ENCODE results near the gene NINL.

Gene NINL

DNA sequence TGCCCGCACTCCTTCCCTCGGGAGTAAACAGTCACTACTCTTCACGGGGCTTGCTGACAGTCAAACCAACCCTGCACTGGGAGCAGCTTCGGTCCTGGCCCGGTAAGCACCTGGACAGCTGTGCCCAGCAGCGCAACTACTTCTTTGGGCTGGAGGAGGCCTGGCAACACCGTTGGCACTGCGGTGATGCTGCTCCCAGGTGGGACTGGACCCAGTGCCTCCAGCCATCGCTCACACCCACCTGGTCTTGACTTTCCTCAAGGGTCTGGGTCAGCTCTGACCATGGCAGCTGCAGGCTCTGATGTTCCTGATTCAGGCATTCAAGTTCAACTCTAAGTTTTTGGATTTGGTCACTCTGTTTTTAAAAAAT is 124.1 kb downstream of the NINL start:
- H3K27ac ChIP-seq = no peak overlapping the region
- H3K4me3 ChIP-seq = no peak overlapping the region
- TF ChIP-seq CTCF (IDR thresholded peaks at IDR 0.05) = no peak
- no peak for DNase-seq (ENCODE audit: low spot score)

DNA sequence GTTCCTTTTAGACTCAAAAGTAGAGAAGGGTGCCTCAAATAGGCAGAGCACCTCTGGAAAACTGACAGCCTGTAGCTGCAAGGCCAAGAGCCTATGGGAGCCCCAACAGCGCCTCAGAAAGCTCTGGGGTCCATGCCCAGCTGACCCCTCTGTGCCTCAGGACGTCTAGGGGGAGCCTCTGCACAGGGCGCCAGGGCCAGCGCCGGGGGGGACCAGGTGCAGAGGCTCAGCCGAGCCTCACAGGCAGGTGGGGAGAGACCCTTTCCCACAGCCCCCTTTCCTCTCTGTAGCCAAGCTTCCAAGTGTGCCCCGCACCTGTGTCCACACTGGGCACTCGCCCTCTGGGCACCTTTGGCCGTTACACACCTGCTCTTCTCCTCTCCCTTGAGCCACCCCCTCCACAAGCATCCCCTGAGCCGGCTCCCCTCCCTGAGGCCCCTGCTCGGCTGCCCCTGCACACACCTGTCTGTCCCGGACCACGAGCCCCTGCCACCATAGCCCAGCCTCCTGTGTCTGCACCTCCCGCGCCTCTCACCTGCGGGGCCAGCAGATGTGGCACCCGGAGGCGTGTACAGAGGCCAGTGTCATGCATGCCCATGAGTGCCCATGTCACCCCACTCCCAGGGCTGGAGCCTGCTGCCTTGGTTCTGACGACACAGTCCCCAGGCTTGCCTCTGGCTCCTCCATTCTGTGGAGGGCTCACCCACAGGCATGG is 124.6 kb downstream of the NINL start:
- DNase-seq (ENCODE audit: low spot score) = no peak
- TF ChIP-seq CTCF (IDR thresholded peaks at IDR 0.05) = no peak
- H3K27ac ChIP-seq = peak overlapping the region in 1 of 2 donors; percentile 32
- H3K4me3 ChIP-seq = no peak overlapping the region

DNA sequence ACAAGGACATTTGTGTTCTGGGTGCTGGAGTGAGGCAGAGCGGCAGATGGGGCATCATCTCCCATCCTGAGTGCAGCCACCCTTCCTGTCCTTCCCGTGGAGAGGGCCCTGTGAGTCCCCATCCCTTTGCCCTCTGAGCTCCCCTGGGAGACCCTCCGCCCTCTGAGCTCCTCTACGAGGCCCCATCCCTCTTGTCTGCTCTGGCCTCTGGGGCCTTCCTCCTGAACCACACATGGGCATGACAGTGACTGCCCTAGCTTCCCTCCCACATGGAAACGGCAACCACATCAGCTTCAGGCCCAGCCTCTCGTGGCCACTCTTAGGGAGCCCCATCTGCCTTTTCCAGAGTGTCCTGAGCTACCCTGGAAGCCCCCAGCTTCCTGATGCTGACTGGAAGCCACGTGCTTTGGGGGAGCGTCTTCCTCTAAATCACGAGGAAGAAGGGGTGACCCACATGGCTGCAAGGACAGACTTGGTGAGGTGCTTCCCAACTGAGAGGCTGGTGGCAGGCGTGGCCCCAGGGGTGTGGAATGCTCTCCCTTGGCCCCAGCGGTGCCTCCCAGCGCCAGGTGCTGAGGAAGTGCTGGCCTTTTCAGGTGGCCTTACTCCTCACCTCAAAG is 125.3 kb downstream of the NINL start:
- no peak for TF ChIP-seq CTCF (IDR thresholded peaks at IDR 0.05)
- H3K27ac ChIP-seq = no peak overlapping the region
- no peak for DNase-seq (ENCODE audit: low spot score)
- H3K4me3 ChIP-seq = no peak overlapping the region

- no peak for TF ChIP-seq CTCF (IDR thresholded peaks at IDR 0.05)
- DNase-seq (ENCODE audit: low spot score) = no peak
- no peak overlapping the region for H3K4me3 ChIP-seq
- H3K27ac ChIP-seq = no peak overlapping the region
These were observed 126.1 kb downstream of the NINL start for GRCh38 chr20:25459111-25459830.

DNA sequence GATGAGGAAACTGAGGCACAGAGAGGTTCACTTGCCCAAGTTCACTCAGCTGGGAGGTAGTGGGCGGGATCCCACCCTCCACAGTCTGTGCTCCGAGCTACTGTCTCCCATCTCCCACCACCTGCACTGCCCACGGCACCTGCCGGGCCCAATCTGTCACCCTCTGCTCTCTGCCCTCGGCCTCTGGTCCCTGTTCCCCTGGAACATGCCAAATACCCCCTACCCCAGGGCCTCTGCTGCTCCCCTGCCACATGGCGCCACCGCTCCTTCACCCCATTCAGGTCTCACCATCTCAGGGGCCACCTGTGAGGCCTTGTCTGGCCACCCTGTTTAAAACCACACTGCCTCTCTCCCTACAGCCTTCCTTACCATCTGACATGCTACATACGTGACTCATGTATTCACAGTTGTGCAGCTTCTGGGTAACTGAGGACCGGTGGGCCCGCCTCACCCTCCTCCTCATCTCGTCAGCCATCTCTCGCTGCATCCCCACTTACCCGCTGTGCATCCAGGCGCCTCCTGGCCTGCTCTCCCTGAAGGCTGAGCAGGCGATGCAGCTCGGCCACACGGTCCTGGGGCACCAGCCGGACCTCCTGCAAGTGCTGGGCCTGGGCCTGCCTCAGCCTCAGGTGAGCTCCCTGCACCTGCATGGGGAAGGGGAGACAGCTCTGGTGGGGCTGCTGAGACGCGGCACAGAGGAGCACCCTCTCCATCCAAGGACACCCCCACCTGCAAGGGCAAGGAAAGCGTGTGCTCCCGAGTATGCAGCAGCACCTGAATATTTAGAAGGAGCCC is 127.2 kb downstream of the NINL start:
- no peak for DNase-seq (ENCODE audit: low spot score)
- Histone ChIP-seq H3K4me3 (no peak overlapping the region), H3K27ac (no peak overlapping the region)
- no peak for TF ChIP-seq CTCF (IDR thresholded peaks at IDR 0.05)

DNA sequence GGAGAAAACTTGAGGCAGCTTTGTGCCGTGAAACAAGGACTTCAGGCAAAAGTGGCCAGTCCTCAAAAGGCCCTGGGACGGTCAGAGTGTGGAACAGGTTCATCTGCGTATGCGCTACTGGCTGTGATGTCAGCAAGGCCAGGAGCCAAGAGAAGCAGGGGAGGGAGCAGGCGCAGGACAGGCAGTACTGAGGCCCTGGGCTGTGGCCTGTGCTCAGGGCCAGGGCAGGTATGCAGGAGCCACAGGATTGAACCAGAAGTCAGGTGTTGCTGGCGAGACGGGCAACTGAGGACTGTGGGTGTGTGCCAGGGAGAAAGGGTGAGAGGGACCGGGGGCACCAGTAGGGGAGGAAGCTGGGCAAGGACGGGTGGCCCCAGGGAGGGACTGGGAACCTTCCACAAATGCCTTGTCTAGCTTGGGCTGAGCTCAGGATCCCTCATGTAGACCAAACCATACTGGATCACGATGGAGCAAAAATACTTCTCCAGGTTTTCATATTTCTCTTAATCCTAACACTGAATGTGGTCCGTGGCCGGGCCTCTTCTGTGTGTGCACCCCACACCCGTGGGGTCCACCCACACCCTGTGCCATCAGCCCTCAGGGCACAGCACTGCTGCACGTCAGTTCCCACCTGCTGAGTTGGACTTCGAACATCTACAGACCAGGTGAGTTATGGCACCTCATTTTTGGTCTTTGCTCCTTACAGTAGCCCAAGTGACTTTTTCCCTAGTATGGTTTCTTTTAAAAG is 131.0 kb downstream of the NINL start:
- Histone ChIP-seq H3K4me3 (no peak overlapping the region), H3K27ac (no peak overlapping the region)
- no peak for DNase-seq (ENCODE audit: low spot score)
- TF ChIP-seq CTCF (IDR thresholded peaks at IDR 0.05) = no peak

All from coronary artery (tissue), 2 donors.